GM18499 (cell line): ENCODE measurements around the gene RELT.
"Not testable (repeated sequence)": the region's sequence is repeated elsewhere in the genome, so short reads cannot be mapped to it uniquely, and the experiment has no call there.

Source experiments
- ATAC-seq: cut with Tn5 transposase; IDR thresholded peaks from one replicate; pipeline ENCODE4 v1.9.1; 2021; ENCODE audit warnings: moderate number of reproducible peaks; ENCODE audit not compliant: insufficient read depth, unreplicated experiment

RELT gene

DNA sequence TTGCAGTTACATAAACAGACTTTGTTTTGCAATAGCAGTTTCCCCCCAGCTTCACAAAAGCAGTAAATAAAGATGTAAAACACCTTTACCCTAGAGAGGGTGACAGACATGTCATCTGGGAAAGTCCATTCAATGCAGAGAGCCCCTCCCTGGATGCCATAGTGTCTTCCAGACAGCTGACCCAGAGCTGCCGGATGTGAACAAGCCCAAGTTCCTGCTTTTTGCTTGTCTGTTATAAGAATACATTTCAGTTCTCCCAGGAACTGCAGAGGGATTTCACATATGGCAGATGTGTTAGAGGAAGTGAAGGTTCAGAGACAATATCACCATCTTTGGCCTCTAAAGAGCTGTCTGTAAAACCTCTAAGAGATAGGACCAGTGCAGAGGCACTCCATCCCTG lies 48.9 kb downstream of the RELT start:
- no peak for ATAC-seq

- ATAC-seq, result no peak
Observed at GRCh38 chr11:73426219-73426850, 50.1 kb downstream of the RELT start.

- ATAC-seq, result no peak
Observed at GRCh38 chr11:73428227-73428626, 52.0 kb downstream of the RELT start.

GRCh38 chr11:73428699-73429098 lies 52.5 kb downstream of the RELT start:
- no peak for ATAC-seq

DNA sequence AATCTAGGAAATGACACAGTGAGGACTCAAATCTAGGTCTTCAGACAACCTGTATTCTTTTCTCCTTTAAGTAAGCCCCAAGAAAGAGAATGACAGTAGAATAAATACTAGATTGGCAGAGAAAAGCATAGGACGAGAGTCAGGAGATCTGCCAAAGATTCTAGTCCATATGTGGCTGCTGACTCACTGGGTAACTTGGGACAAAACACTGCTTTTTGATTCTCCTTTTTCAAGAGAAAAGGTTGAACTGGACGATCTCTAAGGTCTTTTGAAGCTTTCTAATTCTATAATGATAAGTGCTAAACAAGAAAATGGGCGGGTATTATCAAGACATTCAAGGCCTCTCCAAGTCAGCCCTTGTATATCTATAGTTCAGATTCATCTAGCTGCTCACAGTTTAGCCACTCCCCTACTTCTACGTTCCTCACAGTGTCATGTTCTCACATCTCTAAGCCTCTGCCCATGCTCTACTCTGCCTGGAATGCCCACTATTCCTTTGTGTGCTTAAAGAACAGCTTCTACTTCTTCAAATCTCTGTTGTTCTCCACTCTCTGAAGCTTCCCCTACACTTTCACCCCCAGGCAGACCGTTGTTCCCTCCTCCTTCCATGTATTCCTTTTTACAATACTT lies 53.0 kb downstream of the RELT start:
- no peak for ATAC-seq

DNA sequence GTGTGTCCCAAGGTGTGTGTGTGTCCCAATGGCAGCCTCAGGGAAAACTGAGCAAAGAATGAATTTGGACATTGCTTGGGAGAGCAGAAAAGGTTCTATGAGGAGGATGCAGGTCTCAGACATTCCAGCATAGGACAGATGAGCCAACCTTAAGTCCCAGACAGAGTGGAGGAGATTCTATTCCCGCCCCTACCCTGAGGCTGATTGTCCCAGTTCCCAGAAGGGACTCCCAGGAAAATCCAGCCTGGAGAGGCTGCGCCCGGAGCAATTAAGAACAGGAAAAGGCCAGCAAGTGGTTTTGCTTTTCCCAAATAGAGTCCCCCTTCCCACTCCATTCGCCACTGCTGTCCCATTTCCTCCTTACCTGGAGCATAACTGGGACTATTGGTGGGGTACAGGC lies 54.1 kb downstream of the RELT start:
- no peak for ATAC-seq

GRCh38 chr11:73431396-73431795 lies 55.2 kb downstream of the RELT start:
- no peak for ATAC-seq

DNA sequence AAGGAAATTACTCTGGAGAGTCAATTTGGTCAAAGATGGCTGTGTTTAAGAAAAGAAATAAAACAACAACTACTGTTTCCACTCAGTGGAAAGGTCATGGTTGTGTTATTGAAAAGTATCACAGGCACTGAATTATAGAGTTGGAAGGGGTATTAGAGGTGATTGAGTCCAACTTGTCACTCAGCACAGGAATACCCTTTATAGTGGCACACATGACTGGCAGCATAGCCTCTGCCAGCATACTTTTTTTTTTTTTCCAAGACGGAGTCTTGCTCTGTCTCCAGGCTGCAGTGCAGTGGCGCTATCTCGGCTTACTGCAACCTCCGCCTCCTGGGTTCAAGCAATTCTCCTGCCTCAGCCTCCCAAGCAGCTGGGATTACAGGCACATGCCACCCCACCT lies 60.7 kb downstream of the RELT start:
- not testable (repeated sequence) for ATAC-seq

DNA sequence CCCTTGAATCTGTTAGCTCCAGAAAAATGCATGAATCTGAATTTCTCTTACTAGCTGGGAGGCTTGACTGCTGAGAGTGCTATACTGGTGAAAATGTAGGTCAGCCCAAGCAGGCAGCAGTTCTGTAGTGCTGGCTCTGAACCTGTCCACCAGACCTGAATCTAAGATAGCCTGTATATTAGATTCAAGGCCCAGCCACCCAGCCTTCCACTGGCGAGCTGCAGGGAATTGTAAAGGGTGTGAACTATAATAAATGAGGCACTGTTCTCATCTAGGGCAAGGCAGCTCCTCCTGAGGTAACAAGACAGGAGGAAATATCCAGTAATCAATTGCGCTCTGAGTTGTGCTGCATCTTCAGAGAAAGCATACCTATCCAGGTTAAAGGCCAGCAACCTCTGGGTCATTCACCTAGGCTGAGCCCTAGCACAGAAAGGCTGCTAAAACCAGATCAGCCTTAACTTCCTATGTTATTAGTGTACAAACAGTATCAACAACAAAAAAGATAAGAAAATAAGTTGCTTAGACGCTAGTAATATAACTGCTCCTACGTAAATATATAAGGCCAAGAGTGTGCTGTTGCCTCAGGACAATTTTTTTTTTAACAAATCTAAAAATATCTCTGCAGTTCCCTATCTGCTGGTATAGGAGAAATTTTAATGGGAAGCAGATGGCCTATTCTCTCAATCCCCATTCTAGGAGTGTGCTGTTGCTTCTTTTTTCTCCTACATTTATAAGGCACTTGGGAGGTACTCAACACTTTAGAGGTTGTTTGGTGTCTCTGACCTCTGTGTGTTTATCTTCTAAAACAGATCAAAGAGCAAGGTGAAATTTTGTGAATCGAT lies 63.0 kb downstream of the RELT start:
- ATAC-seq, result no peak

- no peak for ATAC-seq
Observed at GRCh38 chr11:73445980-73446379, 69.8 kb downstream of the RELT start.

DNA sequence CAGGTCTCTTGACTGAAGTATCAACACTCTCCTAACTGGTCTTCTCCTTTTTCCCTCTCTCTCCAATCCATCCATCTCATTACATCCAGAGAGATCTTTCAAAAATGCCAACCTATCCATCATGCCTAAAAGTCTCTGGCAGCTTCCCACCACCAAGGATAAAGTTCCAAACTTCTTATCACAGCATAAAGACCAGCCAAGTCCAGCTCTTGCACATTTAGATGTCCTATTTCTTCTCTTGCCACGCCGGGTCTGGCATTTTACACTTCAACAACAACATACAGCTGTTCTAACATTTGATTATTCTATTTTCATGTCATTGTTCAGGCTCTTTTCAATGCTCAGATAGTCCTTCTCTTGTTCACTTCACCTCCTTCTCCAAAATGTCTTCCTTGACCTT lies 70.6 kb downstream of the RELT start:
- no peak for ATAC-seq
